Ovary (tissue), 9 donors: Measurements from ENCODE around the gene FOXR2. TPM values are rescaled to one million over a fixed set of nuclear protein-coding genes. Genes with fewer than 3 reads are reported as not detected.

ENCODE experiments used
- DNase-seq, 5 donors: peaks; one replicate each; pipeline ENCODE4 v3.0.0-alpha.2; 2019 to 2020
- H3K27ac ChIP-seq, 2 donors: fragments of 200-600 bp; one replicate each; pipeline versions ENCODE4 v1.5.1 to v1.8.0; 2019 to 2022
- H3K27me3 ChIP-seq: fragments of 200-600 bp; one replicate; pipeline ENCODE4 v1.8.0; 2022
- H3K36me3 ChIP-seq: fragments of 200-600 bp; sonication (generic); one replicate; pipeline ENCODE4 v1.5.1; 2019
- H3K4me1 ChIP-seq: one replicate; pipeline ENCODE4 v1.8.1; 2013; ENCODE audit warnings: mild to moderate bottlenecking, moderate library complexity; ENCODE audit not compliant: insufficient read depth
- H3K4me3 ChIP-seq: fragments of 200-600 bp; sonication (generic); one replicate; pipeline ENCODE4 v1.5.1; 2017
- H3K9me3 ChIP-seq, 2 donors: fragments of 200-600 bp in 1 of 2; sonication (generic) in 1 of 2; one replicate each; pipeline versions ENCODE4 v1.5.1 to v1.8.1; 2013 to 2019; ENCODE audit warnings: mild to moderate bottlenecking in 1 of 2, moderate library complexity in 1 of 2
- EP300 ChIP-seq: sonication (generic); formaldehyde crosslinking; IDR thresholded peaks from one replicate; pipeline ENCODE4 v1.6.1; 2017; ENCODE audit warnings: antibody characterized with exemption
- POLR2A ChIP-seq: fragments of 450-650 bp; IDR thresholded peaks from one replicate; pipeline ENCODE4 v1.6.1; 2017; ENCODE audit warnings: antibody characterized with exemption, mild to moderate bottlenecking, moderate library complexity
- WGBS, 3 donors: extraction: QIAGEN DNeasy Blood & Tissue Kit in 1 of 3; methylation state at CpG; one replicate each; pipeline versions ENCODE4 v1.1.5 to v1.1.7; 2013 to 2017; 5-methylcytosine and 5-hydroxymethylcytosine counted together
- intact Hi-C, 4 donors: fragments of 100-400 bp; cut with DNase I; formaldehyde crosslinking; loops; one replicate each; pipeline versions ENCODE4 v1.11.0 to v1.15.1; 2022 to 2023
- polyA plus RNA-seq, 2 donors: library from polyadenylated mRNA; stranded (reverse); fragments of 200-250 nt in 1 of 2; fragments of 350-450 nt in 1 of 2; fragmentation: Illumina TruSeq in 1 of 2; extraction: RNeasy Lipid Tissue Mini Kit (QIAGEN cat#74804) in 1 of 2; gene quantifications; one replicate each; pipeline ENCODE4 v1.2.3, GENCODE V29; 2013 to 2014
- total RNA-seq, 7 donors: library from RNA; depleted of rRNA in 2 of 7; stranded (reverse); fragments of >200 nt in 2 of 7; fragmentation: NEBNext Ultra II Directional in 3 of 7; extraction: Animal tissue kit (Norgen Biotek cat#: 25700) in 3 of 7; gene quantifications; one replicate each; pipeline versions ENCODE4 v1.1.0 to v1.2.4, GENCODE V29; 2016 to 2023
- TF ChIP-seq, protein P1 (sequence below), 3 donors: fragments of 450-650 bp in 2 of 3; fragments of 200-600 bp in 1 of 3; IDR thresholded peaks; one replicate each; pipeline versions ENCODE4 v1.5.1 to v1.8.0; 2016 to 2022; ENCODE audit warnings: antibody characterized with exemption in 3 of 3, mild to moderate bottlenecking in 1 of 3
- donor health status: DM: no; HTN: no; CAD: no; lungs with moderate emphysema.
- donor health status: DM: no; HTN: no; CAD: no.
- donor health status: Bipolar disorder and iron deficiency.
- donor health status: DM: yes; HTN: yes; CAD: no.
- donor health status: DM: no; HTN: no; CAD: no.
- donor health status: DM: yes; HTN: yes; CAD: no.

The FOXR2 gene
- total and polyA plus RNA-seq, 9 donors: not detected

DNA sequence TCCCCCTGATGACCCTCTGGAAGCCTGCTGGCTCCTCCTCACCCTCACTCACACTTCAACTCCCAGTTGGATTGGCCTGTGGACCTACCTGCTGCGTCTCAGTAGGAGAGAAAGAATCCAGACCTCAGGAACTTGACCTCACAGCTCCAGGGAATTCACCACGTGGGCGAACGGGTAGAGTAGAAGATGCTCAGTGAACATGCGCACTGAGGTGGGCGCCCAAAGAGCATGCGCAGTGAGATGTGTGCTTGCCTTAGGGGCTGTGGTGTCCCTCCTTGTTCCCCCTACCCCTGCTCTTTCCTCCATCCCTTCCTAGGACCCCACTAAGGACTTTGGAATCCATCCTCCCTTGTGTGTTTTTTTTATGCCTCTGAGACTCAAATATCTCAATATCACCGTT is 12.9 kb downstream of the FOXR2 start:
- no peaks in the 10 kb centered on the region for H3K9me3 ChIP-seq
- H3K4me3 ChIP-seq: no peak overlapping the region
- WGBS, 3 donors: 62 to 67% (median 66%) methylated on average over 8 of the region's 8 CpGs
- TF ChIP-seq EP300 (no peak), POLR2A (no peak)
- TF ChIP-seq, protein P1, sequence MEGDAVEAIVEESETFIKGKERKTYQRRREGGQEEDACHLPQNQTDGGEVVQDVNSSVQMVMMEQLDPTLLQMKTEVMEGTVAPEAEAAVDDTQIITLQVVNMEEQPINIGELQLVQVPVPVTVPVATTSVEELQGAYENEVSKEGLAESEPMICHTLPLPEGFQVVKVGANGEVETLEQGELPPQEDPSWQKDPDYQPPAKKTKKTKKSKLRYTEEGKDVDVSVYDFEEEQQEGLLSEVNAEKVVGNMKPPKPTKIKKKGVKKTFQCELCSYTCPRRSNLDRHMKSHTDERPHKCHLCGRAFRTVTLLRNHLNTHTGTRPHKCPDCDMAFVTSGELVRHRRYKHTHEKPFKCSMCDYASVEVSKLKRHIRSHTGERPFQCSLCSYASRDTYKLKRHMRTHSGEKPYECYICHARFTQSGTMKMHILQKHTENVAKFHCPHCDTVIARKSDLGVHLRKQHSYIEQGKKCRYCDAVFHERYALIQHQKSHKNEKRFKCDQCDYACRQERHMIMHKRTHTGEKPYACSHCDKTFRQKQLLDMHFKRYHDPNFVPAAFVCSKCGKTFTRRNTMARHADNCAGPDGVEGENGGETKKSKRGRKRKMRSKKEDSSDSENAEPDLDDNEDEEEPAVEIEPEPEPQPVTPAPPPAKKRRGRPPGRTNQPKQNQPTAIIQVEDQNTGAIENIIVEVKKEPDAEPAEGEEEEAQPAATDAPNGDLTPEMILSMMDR (IDR thresholded peaks at IDR 0.05): no peak
- H3K27me3 ChIP-seq: no peaks in the 10 kb centered on the region
- no peak for DNase-seq
- intact Hi-C loops: no loop called here
- H3K27ac ChIP-seq: no peak overlapping the region
- H3K4me1 ChIP-seq: no peaks in the 10 kb centered on the region
- H3K36me3 ChIP-seq: no peaks in the 10 kb centered on the region

DNA sequence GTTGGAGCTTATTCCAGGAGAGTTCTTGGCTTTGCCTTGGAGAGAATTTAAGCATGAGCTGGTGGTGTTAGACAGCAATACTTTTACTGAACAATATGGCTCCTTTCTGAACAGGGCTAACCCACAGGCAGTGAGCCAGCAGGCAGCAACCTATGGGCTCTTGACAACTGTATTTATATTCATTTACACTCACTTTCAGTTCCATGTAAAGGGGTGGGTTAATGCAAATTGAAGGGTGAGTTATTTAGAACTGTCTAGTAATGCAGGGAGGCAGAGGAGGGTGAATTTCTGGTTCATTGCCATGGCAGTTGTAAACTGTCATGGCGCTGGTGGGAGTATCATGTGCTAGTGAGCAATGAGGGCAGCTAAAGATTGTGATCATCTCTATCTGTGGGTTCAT is 15.7 kb downstream of the FOXR2 start:
- no peaks in the 10 kb centered on the region for H3K4me1 ChIP-seq
- H3K36me3 ChIP-seq: no peaks in the 10 kb centered on the region
- WGBS, 3 donors: 25 to 50% (median 48%) methylated on average over 1 of the region's 1 CpG
- H3K27me3 ChIP-seq: no peaks in the 10 kb centered on the region
- no peak for DNase-seq
- no peak overlapping the region for H3K27ac ChIP-seq
- TF ChIP-seq POLR2A (no peak), EP300 (no peak)
- TF ChIP-seq, protein P1 (IDR thresholded peaks at IDR 0.05): no peak
- intact Hi-C loops: no loop called here
- H3K4me3 ChIP-seq: no peak overlapping the region
- no peaks in the 10 kb centered on the region for H3K9me3 ChIP-seq

DNA sequence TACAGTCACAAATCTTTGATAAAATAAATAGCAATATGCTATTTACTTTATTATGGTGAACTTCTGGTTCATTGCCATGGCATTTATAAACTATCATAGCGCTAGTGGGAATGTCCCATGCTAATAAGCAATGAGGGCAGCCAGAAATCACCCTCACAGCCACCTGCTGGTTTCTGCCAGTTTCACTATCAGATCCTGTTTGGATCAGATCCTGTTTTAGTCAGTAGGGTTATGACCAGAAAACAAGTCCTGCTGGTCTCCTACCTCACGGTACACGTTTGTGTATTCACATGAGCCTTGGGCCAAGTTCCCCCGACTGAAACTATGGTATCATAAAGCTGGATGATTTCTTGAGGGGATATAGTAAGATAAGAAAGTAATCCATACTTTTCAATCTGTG is 17.7 kb downstream of the FOXR2 start:
- H3K4me1 ChIP-seq: no peaks in the 10 kb centered on the region
- TF ChIP-seq POLR2A: no peak
- no peak for TF ChIP-seq EP300
- TF ChIP-seq, protein P1 (IDR thresholded peaks at IDR 0.05): no peak
- WGBS, 3 donors: 26 to 53% (median 42%) methylated on average over 4 of the region's 4 CpGs
- H3K27ac ChIP-seq: no peak overlapping the region
- H3K27me3 ChIP-seq: no peaks in the 10 kb centered on the region
- no peaks in the 10 kb centered on the region for H3K9me3 ChIP-seq
- DNase-seq: no peak
- H3K4me3 ChIP-seq: no peak overlapping the region
- H3K36me3 ChIP-seq: no peaks in the 10 kb centered on the region
- intact Hi-C loops: no loop called here

DNA sequence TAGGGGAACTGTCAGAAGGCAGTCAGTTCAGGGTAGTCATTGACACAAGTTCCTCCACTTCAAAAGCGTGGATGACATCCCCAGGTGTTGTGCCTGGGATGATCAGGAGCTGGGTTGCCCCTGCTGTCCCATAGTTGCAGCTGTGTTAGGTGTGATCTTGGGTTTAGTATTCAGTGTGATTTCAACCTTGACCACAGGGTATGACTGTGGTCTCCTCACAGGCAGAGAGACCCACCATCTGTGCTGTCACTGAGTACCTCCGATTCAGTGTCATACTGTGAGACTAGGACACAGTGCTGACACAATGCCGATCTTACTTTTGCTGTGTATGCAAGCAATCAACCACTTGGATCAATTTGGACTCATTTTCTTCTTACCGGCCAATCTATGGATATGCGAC is 25.2 kb downstream of the FOXR2 start:
- no peak for TF ChIP-seq EP300
- TF ChIP-seq, protein P1 (IDR thresholded peaks at IDR 0.05): no peak
- no peak for TF ChIP-seq POLR2A
- Histone ChIP-seq H3K4me1 (no peaks in the 10 kb centered on the region), H3K36me3 (no peaks in the 10 kb centered on the region), H3K9me3 (peaks cover 0 to 4% of the 10 kb centered on the region in 2 donors), H3K4me3 (no peak overlapping the region), H3K27ac (no peak overlapping the region), H3K27me3 (no peaks in the 10 kb centered on the region)
- intact Hi-C loops: no loop called here
- DNase-seq: no peak
- 79 to 86% (median 82%) methylated on average over 5 of the region's 5 CpGs for whole genome bisulfite sequencing, 3 donors

DNA sequence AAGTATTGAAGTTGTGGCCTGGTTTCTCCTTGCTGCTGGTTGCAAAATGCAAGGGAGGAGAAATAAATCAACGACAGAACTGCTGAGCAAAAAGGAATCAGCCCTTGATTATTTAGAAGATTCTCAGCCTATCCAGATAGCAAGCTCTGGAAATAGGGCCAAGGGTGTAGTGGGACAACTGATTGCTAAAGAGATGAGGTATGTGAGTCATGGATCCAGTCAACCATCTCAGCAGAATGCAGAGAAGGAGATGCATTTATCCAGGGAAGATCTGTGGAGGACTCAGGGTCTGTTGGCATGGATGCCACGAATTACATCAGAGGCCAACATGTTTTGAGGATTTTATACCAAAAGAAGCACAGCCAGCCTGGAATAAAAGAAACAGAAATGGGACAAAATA is 36.7 kb downstream of the FOXR2 start:
- intact Hi-C loops: no loop called here
- no peak overlapping the region for H3K27ac ChIP-seq
- no peak overlapping the region for H3K4me3 ChIP-seq
- H3K9me3 ChIP-seq: no peaks in the 10 kb centered on the region
- 18 to 39% (median 26%) methylated on average over 2 of the region's 2 CpGs for WGBS, 3 donors
- no peak for DNase-seq
- TF ChIP-seq, protein P1 (IDR thresholded peaks at IDR 0.05): no peak
- TF ChIP-seq EP300 (no peak), POLR2A (no peak)
- no peaks in the 10 kb centered on the region for H3K36me3 ChIP-seq
- no peaks in the 10 kb centered on the region for H3K4me1 ChIP-seq
- H3K27me3 ChIP-seq: no peaks in the 10 kb centered on the region
